Measurements from ENCODE around the gene HLA-DQA1.
"Not testable (repeated sequence)": the region's sequence is repeated elsewhere in the genome, so short reads cannot be mapped to it uniquely, and the experiment has no call there.

Gene HLA-DQA1

GRCh38 chr6:32622545-32623401 lies 14.4 kb upstream of the HLA-DQA1 start:
- DNase-seq, result no peak

GRCh38 chr6:32623693-32624092 lies 13.5 kb upstream of the HLA-DQA1 start:
- DNase-seq, result no peak

- DNase-seq, result no peak
These were observed 12.6 kb upstream of the HLA-DQA1 start for GRCh38 chr6:32624565-32624964.

GRCh38 chr6:32625137-32625536 lies 12.1 kb upstream of the HLA-DQA1 start:
- DNase-seq, result no peak

GRCh38 chr6:32627249-32627648 lies 10.0 kb upstream of the HLA-DQA1 start:
- DNase-seq, result no peak

- DNase-seq, result no peak
These were observed 9.4 kb upstream of the HLA-DQA1 start for GRCh38 chr6:32627831-32628230.

- DNase-seq, result not testable (repeated sequence)
These were observed 7.4 kb upstream of the HLA-DQA1 start for GRCh38 chr6:32629793-32630192.

GRCh38 chr6:32635526-32636123 lies 1.6 kb upstream of the HLA-DQA1 start:
- no peak for DNase-seq

GRCh38 chr6:32637883-32638282 lies 677 bp downstream of the HLA-DQA1 start:
- no peak for DNase-seq

- DNase-seq, result no peak
These were observed 1.5 kb downstream of the HLA-DQA1 start for GRCh38 chr6:32638532-32639219.

- DNase-seq, result no peak
These were observed 2.5 kb downstream of the HLA-DQA1 start for GRCh38 chr6:32639440-32640394.

GRCh38 chr6:32641122-32641521 lies 3.9 kb downstream of the HLA-DQA1 start:
- DNase-seq, result no peak

GRCh38 chr6:32641785-32642719 lies 4.8 kb downstream of the HLA-DQA1 start:
- DNase-seq, result not testable (repeated sequence)

GRCh38 chr6:32642720-32643106 lies 5.5 kb downstream of the HLA-DQA1 start:
- no peak for DNase-seq

- no peak for DNase-seq
These were observed 6.7 kb downstream of the HLA-DQA1 start for GRCh38 chr6:32643904-32644303.

- DNase-seq, result no peak
These were observed 8.0 kb downstream of the HLA-DQA1 start for GRCh38 chr6:32645047-32645703.

GRCh38 chr6:32655203-32655710 lies 18.1 kb downstream of the HLA-DQA1 start:
- DNase-seq, result no peak

- DNase-seq, result not testable (repeated sequence)
These were observed 20.1 kb downstream of the HLA-DQA1 start for GRCh38 chr6:32657329-32657728.

- DNase-seq, result not testable (repeated sequence)
These were observed 20.6 kb downstream of the HLA-DQA1 start for GRCh38 chr6:32657819-32658218.

GRCh38 chr6:32658268-32658897 lies 21.2 kb downstream of the HLA-DQA1 start:
- DNase-seq, result no peak
